NCI-H2196 treated with DMSO at 0.1 percent for 48 hours (cell line): Measurements from ENCODE around the gene GGT5.
"Not testable (repeated sequence)": the region's sequence is repeated elsewhere in the genome, so short reads cannot be mapped to it uniquely, and the experiment has no call there.

Experiments used
- DNase-seq: peaks from one replicate; lab custom pipeline; 2025; ENCODE audit not compliant: unreplicated experiment; lab: John Stamatoyannopoulos, UW

Gene GGT5

DNA sequence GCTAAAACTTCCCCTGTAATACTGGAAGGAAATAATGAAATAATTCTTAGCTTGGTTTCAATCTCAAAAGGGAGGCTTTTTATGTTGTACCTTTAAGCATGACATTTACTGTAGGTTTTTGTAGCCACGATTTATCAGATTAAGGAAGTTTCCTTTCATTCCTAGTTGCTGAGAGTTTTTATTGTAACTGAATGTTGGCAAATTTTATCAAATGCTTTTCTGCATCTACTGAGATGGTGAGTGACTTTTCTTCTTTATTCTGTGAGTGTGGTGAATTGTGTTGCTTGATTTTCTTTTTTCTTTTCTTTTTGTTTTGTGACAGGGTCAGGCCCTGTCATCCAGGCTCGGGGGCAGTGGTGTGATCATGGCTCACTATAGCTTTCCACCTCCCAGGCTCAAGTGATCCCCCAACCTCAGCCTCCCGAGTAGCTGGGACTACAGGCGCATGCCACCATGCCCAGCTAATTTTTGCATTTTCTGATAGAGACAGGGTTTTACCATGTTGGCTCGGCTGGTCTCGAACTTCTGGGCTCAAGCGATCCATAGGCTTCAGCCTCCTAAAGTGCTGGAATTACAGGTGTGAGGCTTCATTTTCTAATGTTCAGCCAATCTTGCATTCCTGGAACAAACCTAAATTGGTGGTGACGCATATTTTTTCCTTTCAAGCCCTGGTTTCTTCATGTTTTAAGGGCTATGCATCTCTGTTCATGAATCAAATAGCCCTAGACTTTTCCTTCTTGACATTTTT is 37.4 kb downstream of the GGT5 start:
- DNase-seq, result no peak

DNA sequence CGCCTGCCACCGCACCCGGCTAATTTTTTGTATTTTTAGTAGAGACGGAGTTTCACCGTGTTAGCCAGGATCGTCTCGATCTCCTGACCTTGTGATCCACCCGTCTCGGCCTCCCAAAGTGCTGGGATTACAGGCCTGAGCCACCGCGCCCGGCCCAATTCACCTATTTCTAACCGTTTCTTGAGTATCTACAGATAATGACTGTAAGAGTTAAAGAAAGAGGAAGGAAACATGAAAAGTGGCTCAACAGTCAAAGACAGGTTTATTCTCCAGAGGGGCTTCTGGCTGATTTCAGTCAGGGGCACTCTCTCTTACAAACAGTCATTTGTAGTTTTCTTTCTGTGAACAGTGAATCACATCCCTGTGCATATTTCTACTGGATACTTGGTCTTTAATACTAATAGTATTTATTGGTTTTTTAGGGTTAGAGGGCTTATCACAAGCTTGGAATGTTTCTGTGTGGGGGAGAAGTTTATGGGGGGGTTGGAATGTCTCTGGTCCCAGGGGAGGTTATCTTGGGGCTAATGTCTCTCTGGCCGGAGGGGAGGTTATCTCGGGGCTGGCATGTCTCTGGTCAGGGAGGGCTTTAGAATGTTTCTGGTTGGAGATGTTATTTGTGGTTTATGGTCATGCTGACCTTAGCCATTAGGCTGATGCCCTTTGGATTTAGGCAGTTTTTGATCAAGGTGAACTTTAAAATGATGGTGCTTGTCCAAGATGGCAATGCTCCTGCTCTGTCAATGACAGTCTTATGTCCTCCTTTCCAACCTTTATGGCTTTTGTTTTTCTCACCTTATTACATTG is 38.2 kb downstream of the GGT5 start:
- DNase-seq, result not testable (repeated sequence)

- DNase-seq, result no peak
Observed at GRCh38 chr22:24205438-24206195, 39.3 kb downstream of the GGT5 start.

GRCh38 chr22:24203856-24204255 is 41.0 kb downstream of the GGT5 start:
- not testable (repeated sequence) for DNase-seq

DNA sequence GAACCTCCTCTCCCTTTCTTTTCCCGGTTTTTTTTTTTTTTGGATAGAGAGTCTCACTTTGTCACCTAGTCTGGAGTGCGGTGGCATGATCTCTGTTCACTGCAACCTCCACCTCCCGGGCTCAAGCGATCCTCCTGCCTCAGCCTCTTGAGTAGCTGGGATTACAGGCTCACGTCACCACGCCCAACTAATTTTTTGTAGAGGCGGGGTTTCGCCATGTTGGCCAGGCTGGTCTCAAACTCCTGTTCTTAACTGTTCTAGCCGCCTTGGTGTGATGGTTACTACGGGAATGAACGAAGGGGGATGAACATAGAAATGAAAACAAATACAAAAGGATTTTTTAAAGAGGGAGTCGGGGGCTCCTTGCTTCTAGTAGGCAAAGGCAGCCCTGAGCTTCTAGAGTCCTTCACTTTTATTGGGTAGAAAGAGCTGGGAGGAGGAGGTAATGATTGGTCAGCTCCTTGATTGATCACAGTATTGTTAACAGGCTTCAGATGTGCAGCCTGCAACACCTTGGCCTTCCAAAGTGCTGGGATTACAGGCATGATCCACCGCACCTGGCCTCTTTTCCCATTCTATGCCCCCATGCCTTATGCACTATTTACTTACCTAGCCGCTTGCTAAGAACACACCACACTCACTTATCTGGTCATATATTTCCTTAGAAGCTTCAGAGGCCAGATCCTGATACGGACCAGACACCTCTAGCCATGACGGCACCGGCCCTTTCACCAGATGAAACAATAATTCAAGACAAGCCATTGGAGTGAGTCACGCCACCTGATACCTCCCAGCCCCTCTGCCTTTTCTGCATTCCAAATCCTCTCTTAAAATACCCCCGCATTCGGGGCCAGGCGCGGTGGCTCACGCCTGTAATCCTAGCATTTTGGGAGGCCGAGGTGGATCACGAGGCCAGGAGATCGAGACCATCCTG is 42.9 kb downstream of the GGT5 start:
- no peak for DNase-seq

DNA sequence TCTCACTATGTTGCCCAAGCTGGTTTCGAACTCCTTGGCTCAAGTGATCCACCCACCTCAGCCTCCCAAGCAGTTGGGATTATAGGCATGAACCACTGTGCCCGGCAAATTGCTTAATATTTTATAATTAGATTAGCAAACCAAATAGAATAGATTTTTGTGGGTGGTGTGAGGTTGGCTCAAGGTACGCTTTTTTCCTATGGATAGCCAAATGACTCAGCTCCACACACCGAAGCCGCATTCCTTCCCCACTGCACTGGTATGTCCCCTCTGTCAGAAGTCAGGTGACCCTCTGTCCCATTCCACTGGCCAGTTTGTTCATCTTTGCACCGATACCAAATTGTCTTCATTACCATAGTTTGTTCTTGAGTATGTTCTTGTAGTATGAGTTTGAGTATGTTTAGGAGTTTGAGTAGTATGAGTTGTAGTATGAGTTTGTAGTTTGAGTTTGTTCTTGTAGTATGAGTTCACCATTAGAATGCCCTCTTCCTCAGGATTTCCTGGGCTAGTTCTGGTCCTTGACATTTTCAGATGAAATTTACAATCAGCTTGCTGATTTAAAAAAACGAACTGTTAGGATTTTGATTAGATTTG is 44.2 kb downstream of the GGT5 start:
- DNase-seq, result no peak

DNA sequence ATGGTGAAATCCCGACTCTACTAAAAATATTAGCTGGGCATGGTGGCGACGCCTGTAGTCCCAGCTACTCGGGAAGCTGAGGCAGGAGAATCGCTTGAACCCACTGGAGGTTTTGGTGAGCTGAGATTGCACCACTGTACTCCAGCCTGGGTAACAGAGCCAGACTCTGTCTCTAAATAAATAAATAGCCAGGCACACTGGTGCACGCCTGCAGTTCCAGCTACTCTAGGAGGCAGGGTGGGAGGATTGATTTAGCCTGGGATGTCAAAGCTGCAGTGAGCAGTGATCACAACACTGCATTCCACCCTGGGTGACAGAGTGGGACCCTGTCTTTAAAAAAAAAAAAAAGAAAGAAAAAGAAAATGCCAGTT is 46.2 kb downstream of the GGT5 start:
- DNase-seq, result no peak

GRCh38 chr22:24191893-24192292 is 53.0 kb downstream of the GGT5 start:
- no peak for DNase-seq

GRCh38 chr22:24191381-24191841 is 53.5 kb downstream of the GGT5 start:
- DNase-seq, result no peak

DNA sequence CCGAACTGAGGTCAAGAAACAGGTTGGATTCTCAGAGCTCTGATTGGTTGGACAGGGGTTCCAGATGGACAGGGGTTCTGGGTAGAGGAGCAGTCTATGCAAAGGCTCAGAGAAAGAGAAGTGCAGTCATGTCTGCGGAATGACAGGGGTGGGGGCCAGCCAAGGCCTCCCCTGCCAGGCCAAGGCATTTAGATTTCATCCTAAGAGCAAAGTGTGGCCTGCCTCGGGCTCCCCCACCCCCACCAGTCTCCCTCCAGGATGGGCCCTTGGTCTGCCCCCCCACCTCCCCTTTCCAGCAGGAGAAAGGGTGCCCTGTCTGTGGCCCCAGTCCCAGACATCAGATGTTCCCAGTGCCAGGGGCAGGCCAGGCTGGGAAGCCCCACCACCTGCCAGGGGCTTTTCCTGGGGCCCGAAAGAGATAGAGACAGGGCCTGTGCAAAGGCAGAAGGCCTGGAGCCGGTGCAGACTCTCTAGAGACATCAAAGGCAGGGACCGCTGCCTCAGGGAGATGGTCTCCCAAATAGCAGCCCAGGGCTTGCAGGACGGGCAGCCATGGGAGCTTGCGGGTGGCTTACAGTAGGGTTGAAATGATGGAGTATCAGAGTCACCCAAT is 54.2 kb downstream of the GGT5 start:
- no peak for DNase-seq

GRCh38 chr22:24190159-24190540 is 54.7 kb downstream of the GGT5 start:
- DNase-seq, result no peak

GRCh38 chr22:24189249-24190158 is 55.4 kb downstream of the GGT5 start:
- DNase-seq, result peak; percentile 13

DNA sequence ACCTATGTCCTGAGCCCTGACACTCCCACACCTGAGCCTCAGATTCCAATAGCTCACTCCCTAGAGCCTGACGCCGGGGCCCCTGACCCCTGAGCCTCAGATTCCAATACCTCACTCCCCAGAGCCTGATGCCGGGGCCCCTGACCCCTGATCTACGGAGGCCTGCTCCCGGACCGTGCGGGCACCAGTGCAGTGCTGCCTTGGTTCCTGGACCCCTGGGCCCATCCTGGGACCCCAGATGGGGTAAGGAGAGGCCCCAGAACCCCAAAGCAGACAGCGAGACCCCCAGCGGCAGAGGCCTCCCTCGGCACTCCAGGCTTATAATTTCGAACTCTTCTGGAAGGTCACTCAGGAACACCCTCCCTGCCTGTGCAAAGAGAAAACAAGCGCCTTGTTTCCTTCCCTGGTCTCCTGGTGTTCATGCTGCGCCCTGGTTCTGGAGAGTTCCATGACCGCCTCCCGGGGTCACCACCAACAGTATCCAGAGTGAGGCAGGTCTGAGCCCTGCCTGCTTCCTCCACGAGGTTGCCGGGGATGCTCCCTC is 56.1 kb downstream of the GGT5 start:
- no peak for DNase-seq

DNA sequence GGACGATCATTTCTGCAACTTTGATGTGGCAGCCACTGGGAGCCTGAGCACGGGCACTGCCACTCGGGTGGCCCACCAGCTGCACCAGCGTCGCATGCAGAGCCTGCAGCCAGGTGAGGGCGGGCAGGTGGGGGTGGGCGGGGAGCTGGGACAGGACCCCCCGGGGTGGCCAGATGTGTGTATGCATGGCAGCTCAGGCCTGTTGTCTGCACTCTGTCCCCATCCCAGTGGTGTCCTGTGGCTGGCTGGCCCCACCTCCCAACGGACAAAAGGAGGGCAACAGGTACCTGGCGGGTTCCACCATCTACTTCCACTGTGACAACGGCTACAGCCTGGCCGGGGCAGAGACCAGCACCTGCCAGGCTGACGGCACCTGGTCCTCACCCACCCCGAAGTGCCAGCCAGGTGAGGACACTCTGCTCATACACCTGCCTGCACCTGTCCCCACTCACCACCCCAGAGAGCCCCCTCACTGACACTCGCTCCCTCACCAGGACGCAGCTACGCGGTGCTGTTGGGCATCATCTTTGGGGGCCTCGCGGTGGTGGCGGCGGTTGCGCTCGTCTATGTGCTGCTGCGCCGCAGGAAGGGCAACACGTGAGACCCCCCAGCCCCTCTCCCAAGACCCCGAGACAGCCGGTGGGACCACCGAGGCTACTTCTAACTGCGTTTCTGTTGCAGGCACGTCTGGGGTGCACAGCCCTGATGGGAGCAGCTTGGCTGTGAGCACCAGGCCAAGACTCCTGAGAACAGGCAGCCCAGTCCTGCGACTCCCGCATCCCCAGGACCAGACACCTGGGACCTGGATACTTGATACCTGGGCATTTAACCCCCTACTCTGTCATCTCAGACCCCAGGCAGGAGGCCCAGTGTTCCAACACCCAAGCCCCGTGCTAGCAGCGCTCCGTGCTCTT is 56.9 kb downstream of the GGT5 start:
- DNase-seq, result no peak

DNA sequence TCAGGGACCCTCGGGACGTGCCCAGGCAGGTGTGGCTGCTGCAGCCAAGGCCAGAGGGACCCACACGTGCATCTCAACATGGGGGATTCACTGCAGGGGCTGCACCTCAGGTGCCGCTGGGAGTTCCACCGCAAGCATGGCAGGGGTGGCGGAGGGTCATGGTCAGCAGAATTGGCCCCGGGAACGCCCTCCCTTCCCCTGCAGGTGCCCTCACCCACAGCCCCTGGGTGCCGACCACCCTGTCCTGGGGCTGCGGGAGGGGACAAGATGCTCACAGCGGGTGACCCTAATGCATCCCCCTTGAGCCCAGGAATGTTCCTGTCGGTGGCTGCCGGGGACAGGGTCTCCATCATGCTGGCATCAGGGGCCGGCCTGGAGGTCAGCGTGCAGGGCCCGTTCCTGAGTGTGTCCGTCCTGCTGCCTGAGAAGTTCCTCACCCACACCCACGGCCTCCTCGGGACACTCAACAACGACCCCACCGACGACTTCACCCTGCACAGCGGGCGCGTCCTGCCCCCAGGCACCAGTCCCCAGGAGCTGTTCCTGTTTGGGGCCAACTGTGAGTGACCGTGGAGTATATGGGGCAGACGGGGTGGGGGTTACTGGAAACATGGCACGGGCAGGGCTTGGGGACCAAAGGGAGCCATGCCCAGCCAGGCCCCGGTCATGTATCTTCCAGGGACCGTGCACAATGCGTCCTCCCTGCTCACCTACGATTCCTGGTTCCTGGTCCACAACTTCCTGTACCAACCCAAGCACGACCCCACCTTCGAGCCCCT is 57.8 kb downstream of the GGT5 start:
- DNase-seq, result no peak

DNA sequence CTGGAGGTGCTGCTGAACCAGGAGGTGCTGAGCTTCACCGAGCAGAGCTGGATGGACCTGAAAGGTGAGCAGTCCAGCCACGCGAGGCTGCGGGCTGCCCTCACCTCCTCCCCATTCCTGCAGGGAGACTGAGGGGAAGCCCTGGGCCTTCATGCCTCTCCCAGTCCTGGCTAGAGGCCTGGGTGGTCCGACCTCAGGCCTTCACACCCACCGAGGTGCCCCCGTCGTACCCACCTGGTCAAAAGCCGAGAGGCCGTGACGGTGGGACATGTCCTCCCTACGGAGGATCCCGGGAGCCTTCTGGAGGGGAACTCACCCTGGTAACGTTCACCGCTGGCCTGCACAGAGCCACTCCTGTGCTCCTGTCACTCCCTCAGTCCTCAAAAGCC is 58.5 kb downstream of the GGT5 start:
- DNase-seq, result no peak
